ENCODE measurements around the gene AKR1C1. TPM values are rescaled to one million over a fixed set of nuclear protein-coding genes. Genes with fewer than 3 reads are reported as not detected.
A peak's percentile ranks its signal among the peaks of the same experiment; 100 is the strongest.

Gene AKR1C1
- total and polyA plus RNA-seq, 9 of the 15 experiments (the other 6 are each of a cell fraction or from before 2014, with no cell fraction given) = 43.5 to 180 (median 82.4) TPM

DNA sequence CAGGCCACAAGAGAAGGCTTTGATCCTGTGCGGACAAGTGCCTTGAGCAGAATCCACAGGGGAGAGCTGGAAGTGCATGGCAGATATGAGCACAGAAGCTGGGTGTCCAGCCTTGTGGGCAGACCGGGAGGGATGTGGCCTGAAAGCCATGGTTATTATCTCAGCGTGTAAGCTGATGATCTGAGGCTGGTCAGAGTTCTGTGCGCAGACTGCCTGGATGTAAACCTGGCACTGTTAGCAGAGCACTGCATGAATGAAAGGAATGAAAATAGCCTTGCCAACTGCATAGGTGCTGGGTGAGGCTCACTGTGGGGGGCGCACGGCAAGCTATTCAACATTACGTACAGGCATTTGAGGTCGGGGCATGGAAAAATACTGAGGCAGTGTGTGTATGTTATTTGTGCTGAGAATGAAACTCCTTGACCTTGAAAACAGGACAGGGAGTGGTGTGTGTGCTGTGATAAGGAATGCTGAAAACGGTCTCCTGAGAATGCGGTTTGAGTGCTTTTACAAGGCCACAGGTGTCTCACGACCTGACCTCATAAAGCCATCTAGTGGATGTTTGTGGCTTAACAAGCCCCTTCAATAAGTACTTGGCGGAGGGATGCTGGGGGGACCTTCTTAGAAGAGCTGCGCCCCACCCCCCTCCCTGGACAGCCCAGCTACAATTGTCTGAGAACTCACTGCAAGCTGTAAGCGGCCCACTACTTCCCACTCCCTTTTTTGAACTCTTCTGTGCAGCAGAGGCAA lies 18.7 kb downstream of the AKR1C1 start (continued):
- TF ChIP-seq, protein P1, sequence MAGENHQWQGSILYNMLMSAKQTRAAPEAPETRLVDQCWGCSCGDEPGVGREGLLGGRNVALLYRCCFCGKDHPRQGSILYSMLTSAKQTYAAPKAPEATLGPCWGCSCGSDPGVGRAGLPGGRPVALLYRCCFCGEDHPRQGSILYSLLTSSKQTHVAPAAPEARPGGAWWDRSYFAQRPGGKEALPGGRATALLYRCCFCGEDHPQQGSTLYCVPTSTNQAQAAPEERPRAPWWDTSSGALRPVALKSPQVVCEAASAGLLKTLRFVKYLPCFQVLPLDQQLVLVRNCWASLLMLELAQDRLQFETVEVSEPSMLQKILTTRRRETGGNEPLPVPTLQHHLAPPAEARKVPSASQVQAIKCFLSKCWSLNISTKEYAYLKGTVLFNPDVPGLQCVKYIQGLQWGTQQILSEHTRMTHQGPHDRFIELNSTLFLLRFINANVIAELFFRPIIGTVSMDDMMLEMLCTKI (IDR thresholded peaks at IDR 0.05; ENCODE audit: partially characterized antibody) = no peak
- TF ChIP-seq MIER1 (IDR thresholded peaks at IDR 0.05; ENCODE audit: low read depth) (no peak), CHD4 (IDR thresholded peaks at IDR 0.05; ENCODE audit: insufficient read depth, insufficient replicate concordance, low read depth, low read length, poor library complexity, severe bottlenecking) (no peak), HDAC3 (IDR thresholded peaks at IDR 0.05; ENCODE audit: borderline replicate concordance, partially characterized antibody) (no peak), NFATC3 (IDR thresholded peaks at IDR 0.05) (0 out of 2 replicates have a peak, but pooled peaks have one; percentile 67), ZBTB40 (IDR thresholded peaks at IDR 0.05) (peak; percentile 30; the same call in 1 of the 2 replicates), ZBTB40 (CRISPR knock-in tag; IDR thresholded peaks at IDR 0.05) (no peak), GATA2 (CRISPR knock-in tag; IDR thresholded peaks at IDR 0.05) (peak; percentile 41), POLR2AphosphoS5 (IDR thresholded peaks at IDR 0.05; ENCODE audit: control insufficient read depth, insufficient read depth, low read depth, low read length) (peak; percentile 67)
- TF ChIP-seq, protein P2, sequence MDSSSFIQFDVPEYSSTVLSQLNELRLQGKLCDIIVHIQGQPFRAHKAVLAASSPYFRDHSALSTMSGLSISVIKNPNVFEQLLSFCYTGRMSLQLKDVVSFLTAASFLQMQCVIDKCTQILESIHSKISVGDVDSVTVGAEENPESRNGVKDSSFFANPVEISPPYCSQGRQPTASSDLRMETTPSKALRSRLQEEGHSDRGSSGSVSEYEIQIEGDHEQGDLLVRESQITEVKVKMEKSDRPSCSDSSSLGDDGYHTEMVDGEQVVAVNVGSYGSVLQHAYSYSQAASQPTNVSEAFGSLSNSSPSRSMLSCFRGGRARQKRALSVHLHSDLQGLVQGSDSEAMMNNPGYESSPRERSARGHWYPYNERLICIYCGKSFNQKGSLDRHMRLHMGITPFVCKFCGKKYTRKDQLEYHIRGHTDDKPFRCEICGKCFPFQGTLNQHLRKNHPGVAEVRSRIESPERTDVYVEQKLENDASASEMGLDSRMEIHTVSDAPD (CRISPR knock-in tag; IDR thresholded peaks at IDR 0.05) = no peak
- TF ChIP-seq, protein P3, sequence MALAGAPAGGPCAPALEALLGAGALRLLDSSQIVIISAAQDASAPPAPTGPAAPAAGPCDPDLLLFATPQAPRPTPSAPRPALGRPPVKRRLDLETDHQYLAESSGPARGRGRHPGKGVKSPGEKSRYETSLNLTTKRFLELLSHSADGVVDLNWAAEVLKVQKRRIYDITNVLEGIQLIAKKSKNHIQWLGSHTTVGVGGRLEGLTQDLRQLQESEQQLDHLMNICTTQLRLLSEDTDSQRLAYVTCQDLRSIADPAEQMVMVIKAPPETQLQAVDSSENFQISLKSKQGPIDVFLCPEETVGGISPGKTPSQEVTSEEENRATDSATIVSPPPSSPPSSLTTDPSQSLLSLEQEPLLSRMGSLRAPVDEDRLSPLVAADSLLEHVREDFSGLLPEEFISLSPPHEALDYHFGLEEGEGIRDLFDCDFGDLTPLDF (CRISPR knock-in tag; IDR thresholded peaks at IDR 0.05) = no peak
